CD1c-positive myeloid dendritic cell (primary cell): Measurements from ENCODE around the gene TAS1R1.

Experiments
- DNase-seq: peaks from one replicate; pipeline ENCODE4 v3.0.0-alpha.2; 2016; ENCODE audit errors: extremely low spot score

The TAS1R1 gene

GRCh38 chr1:6603915-6604558, 48.9 kb downstream of the TAS1R1 start:
- DNase-seq: peak; percentile 54

- peak; percentile 17 for DNase-seq
Observed at GRCh38 chr1:6612641-6613360, 57.7 kb downstream of the TAS1R1 start.

GRCh38 chr1:6613361-6614018, 58.4 kb downstream of the TAS1R1 start, which contains the start of gene PHF13:
Gene PHF13 (plus strand): TSS chr1:6613731. CDS start chr1:6614067, 336 bp downstream.
- DNase-seq: peak; percentile 99

GRCh38 chr1:6614019-6614928, 59.2 kb downstream of the TAS1R1 start:
- DNase-seq: peak; percentile 44

- DNase-seq: peak; percentile 8
Observed at GRCh38 chr1:6614929-6615785, 60.0 kb downstream of the TAS1R1 start.

GRCh38 chr1:6619045-6619444, 63.9 kb downstream of the TAS1R1 start:
- DNase-seq: no peak

- no peak for DNase-seq
Observed at GRCh38 chr1:6621429-6622391, 66.6 kb downstream of the TAS1R1 start.

GRCh38 chr1:6622396-6623152, 67.5 kb downstream of the TAS1R1 start:
- DNase-seq: no peak

GRCh38 chr1:6623269-6623965, 68.3 kb downstream of the TAS1R1 start:
- no peak for DNase-seq

- DNase-seq: peak; percentile 89
Observed at GRCh38 chr1:6624710-6625583, 69.8 kb downstream of the TAS1R1 start, which contains the start of gene THAP3. Gene THAP3 (plus strand): TSS chr1:6624868. CDS start chr1:6625219, 351 bp downstream.

GRCh38 chr1:6625584-6626149, 70.6 kb downstream of the TAS1R1 start:
- DNase-seq: peak; percentile 3

- DNase-seq: no peak
Observed at GRCh38 chr1:6627031-6627430, 71.9 kb downstream of the TAS1R1 start.

- DNase-seq: no peak
Observed at GRCh38 chr1:6627841-6628545, 72.9 kb downstream of the TAS1R1 start.

GRCh38 chr1:6628971-6629479, 73.9 kb downstream of the TAS1R1 start:
- no peak for DNase-seq
